LNCaP clone FGC (cell line): ENCODE measurements around the gene SLCO3A1.

Experiments used
- DNase-seq: peaks from one replicate; pipeline ENCODE4 v3.0.0-alpha.2; 2011; ENCODE audit warnings: low read depth
- H3K4me3 ChIP-seq: 2 replicates; pipeline ENCODE4 v1.5.1; 2011; ENCODE audit warnings: mild to moderate bottlenecking, low read depth, low read length, control low read depth
- TF ChIP-seq, protein P1 (sequence below): IDR thresholded peaks from 2 replicates; pipeline ENCODE4 v1.5.1; 2012; ENCODE audit warnings: mild to moderate bottlenecking; ENCODE audit not compliant: control insufficient read depth, insufficient read depth; ENCODE audit errors: extremely low read depth

The SLCO3A1 gene

DNA sequence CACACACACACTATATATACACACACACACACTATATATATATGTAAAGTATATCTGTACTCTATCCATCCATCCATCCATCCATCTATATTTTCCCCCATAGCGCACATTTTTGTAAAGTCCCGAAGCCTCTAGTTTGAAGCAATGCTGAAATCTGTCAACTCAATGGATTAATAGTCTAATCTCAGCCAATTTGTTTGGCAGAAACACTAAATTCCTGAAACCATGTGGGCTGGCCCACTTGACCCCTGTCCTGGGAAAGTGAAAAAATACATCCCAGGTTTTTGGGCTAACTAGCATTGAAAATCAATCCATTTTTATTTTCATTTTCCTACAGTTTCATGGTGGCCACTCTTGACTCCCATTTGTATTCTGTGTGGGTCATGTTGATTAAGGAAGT is 166.7 kb downstream of the SLCO3A1 start:
- no peak for DNase-seq
- TF ChIP-seq, protein P1, sequence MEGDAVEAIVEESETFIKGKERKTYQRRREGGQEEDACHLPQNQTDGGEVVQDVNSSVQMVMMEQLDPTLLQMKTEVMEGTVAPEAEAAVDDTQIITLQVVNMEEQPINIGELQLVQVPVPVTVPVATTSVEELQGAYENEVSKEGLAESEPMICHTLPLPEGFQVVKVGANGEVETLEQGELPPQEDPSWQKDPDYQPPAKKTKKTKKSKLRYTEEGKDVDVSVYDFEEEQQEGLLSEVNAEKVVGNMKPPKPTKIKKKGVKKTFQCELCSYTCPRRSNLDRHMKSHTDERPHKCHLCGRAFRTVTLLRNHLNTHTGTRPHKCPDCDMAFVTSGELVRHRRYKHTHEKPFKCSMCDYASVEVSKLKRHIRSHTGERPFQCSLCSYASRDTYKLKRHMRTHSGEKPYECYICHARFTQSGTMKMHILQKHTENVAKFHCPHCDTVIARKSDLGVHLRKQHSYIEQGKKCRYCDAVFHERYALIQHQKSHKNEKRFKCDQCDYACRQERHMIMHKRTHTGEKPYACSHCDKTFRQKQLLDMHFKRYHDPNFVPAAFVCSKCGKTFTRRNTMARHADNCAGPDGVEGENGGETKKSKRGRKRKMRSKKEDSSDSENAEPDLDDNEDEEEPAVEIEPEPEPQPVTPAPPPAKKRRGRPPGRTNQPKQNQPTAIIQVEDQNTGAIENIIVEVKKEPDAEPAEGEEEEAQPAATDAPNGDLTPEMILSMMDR = no peak
- no peak overlapping the region for H3K4me3 ChIP-seq

- no peak overlapping the region for H3K4me3 ChIP-seq
- TF ChIP-seq, protein P1 = no peak
- DNase-seq = no peak
Measured at GRCh38 chr15:92020804-92021203, 167.3 kb downstream of the SLCO3A1 start.

DNA sequence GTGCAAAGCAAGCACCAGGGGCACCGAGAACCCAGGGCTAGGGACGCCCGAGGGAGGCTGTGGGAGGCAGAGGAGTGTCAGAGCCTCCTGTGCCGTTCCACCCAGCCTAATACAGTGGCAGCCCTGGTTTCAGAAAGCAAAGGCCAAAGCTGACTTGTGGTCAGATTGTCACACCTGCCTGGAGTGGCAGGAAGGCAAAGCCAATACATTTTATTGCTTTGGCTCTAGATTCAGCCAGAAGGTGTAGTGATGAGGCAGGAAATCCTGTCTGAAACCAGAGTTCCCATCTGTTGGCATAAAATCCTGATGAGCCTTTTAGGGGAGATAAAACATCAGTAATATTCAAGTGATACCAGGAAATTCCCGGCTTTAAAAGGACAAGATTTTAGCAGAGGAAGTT is 168.3 kb downstream of the SLCO3A1 start:
- no peak for DNase-seq

GRCh38 chr15:92023965-92024364 is 170.5 kb downstream of the SLCO3A1 start:
- H3K4me3 ChIP-seq = no peak overlapping the region
- DNase-seq = no peak
- TF ChIP-seq, protein P1 = no peak

More for the DNA sequence above, 168.3 kb downstream of the SLCO3A1 start:
- H3K4me3 ChIP-seq = no peak overlapping the region
- TF ChIP-seq, protein P1 = no peak

- DNase-seq = no peak
- H3K4me3 ChIP-seq = no peak overlapping the region
- TF ChIP-seq, protein P1 = no peak
Measured at GRCh38 chr15:92025706-92026270, 172.3 kb downstream of the SLCO3A1 start.

DNA sequence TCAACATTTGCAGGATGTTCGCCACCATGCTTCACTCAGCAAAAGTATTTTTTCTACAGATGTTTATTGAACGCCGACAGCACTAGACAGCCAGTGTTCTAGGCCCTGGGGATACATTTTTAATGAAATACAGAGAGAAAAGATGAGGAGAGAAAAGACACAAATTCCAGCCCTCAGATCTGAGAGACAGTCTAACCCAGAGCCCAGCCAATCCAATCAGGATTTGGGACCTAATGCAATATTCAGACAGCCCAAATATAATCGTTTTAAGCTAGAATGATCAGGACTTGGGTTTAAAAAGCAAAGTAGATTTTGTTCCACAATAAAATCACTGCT is 174.8 kb downstream of the SLCO3A1 start:
- DNase-seq = no peak

DNA sequence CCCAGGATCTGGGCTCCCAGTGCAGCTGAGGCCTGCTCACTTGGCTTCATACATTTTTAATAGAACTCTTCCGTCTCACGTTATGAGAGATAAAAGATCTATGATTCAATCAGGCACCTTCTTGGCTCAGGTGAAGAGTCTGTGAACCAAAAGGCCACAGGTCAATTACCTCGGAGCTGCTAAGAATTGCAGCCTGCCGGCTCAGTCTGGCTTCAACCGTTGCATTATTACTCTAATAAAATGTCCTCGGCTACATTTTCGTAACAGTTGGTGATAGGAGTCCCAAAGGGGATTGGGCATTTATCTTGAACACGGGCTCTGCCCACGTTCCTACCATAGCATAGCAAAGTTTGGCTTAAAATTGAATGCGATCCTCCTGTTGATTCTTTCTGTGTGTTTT is 176.3 kb downstream of the SLCO3A1 start:
- DNase-seq = no peak
- TF ChIP-seq, protein P1 = no peak
- H3K4me3 ChIP-seq = no peak overlapping the region

More for the DNA sequence above, 174.8 kb downstream of the SLCO3A1 start:
- TF ChIP-seq, protein P1 = no peak
- no peak overlapping the region for H3K4me3 ChIP-seq
